HCT116 (cell line): Measurements from ENCODE around the gene PTGR3. TPM values are rescaled to one million over a fixed set of nuclear protein-coding genes. Genes with fewer than 3 reads are reported as not detected.

ENCODE experiments used
- ATAC-seq: fragments of 200-7000 bp; cut with Tn5 transposase; 2 replicates; pipeline ENCODE4 v1.9.1; 2020; ENCODE audit warnings: mild to moderate bottlenecking, moderate library complexity
- BruUV-seq: library from RNA; stranded (reverse); fragments of 400-500 nt; replicated peaks from 2 replicates; lab custom pipeline; 2021; lab: Mats Ljungman, UMichigan
- CTCF ChIA-PET: fragments of 300-600 bp; sonication (Branson Sonifier 250); formaldehyde crosslinking; loops from one replicate; lab custom pipeline; 2021; ENCODE audit warnings: antibody characterized with exemption; lab: Charles Lee
- POLR2A ChIA-PET: fragments of 300-600, 350-600 bp; sonication (Branson Sonifier 250); formaldehyde crosslinking; loops from one replicate; lab custom pipeline; 2021; ENCODE audit warnings: antibody characterized with exemption; lab: Charles Lee
- RAD21 ChIA-PET, 2 experiments: fragments of 300-600 bp; sonication (Branson Sonifier 250); formaldehyde crosslinking; loops; one replicate each; lab custom pipeline; 2023; ENCODE audit warnings: low total read pairs in 2 of 2; ENCODE audit not compliant: uncharacterized antibody in 2 of 2, unreplicated experiment in 2 of 2, low non-redundant PET in 1 of 2; lab: Charles Lee
- DNase-seq: peaks from one replicate; pipeline ENCODE4 v3.0.0-alpha.2; 2010; ENCODE audit warnings: low read depth, low spot score
- H2AFZ ChIP-seq: fragments of 200-600 bp; shearing (Covaris generic), sonication (generic); 2 replicates; pipeline ENCODE4 v1.6.1; 2017; ENCODE audit warnings: low read depth, mixed run types, mixed read lengths, antibody characterized with exemption, low read length; ENCODE audit not compliant: poor library complexity, severe bottlenecking
- H3K27ac ChIP-seq: 2 replicates; pipeline ENCODE4 v1.5.1; 2012; ENCODE audit warnings: low read depth, low read length
- H3K27me3 ChIP-seq: fragments of 200-600 bp; sonication (generic); 2 replicates; pipeline ENCODE4 v1.6.1; 2016; ENCODE audit warnings: mixed run types, low read length, mixed read lengths; ENCODE audit not compliant: insufficient read depth
- H3K36me3 ChIP-seq, 2 experiments: fragments of 200-500 bp in 1 of 2; fragments of 200-600 bp in 1 of 2; sonication (Bioruptor generic) in 1 of 2; sonication (generic) in 1 of 2; 2 replicates each; pipeline versions ENCODE4 v1.5.1 to v1.6.1; 2014 to 2016; ENCODE audit warnings: low read length in 2 of 2, inconsistent platforms in 1 of 2, mixed read lengths in 1 of 2, mixed run types in 1 of 2; ENCODE audit not compliant: insufficient read depth in 2 of 2, control insufficient read depth in 1 of 2
- H3K4me1 ChIP-seq, 2 experiments: fragments of 200-600 bp in 1 of 2; sonication (generic) in 1 of 2; 2 replicates each; pipeline versions ENCODE4 v1.5.1 to v1.6.1; 2012 to 2017; ENCODE audit warnings: low read length in 2 of 2, inconsistent platforms in 1 of 2, mild to moderate bottlenecking in 1 of 2, mixed read lengths in 1 of 2, mixed run types in 1 of 2, moderate library complexity in 1 of 2; ENCODE audit not compliant: insufficient read depth in 2 of 2, control insufficient read depth in 1 of 2
- H3K4me2 ChIP-seq: fragments of 200-600 bp; sonication (generic); 2 replicates; pipeline ENCODE4 v1.6.1; 2017; ENCODE audit warnings: mixed run types, low read length, mixed read lengths
- H3K4me3 ChIP-seq, 2 experiments: fragments of 200-600 bp in 1 of 2; sonication (generic) in 1 of 2; replicated peaks in 1 of 2; 2 replicates each; pipeline ENCODE4 v1.5.1; 2011 to 2016; ENCODE audit warnings: low read length in 2 of 2, control low read depth in 1 of 2, low read depth in 1 of 2, mild to moderate bottlenecking in 1 of 2, mixed read lengths in 1 of 2, mixed run types in 1 of 2
- H3K79me2 ChIP-seq: fragments of 200-600 bp; sonication (generic); 2 replicates; pipeline ENCODE4 v1.6.1; 2017; ENCODE audit warnings: mild to moderate bottlenecking, mixed run types, low read length, moderate library complexity, mixed read lengths; ENCODE audit not compliant: insufficient read depth
- H3K9ac ChIP-seq: fragments of 200-600 bp; sonication (generic); 2 replicates; pipeline ENCODE4 v1.6.1; 2016; ENCODE audit warnings: low read length, mixed read lengths
- H3K9me2 ChIP-seq: fragments of 200-600 bp; sonication (generic), shearing (Covaris generic); 2 replicates; pipeline ENCODE4 v1.6.1; 2017; ENCODE audit warnings: mixed run types, mild to moderate bottlenecking, moderate library complexity; ENCODE audit not compliant: insufficient read depth
- H3K9me3 ChIP-seq, 2 experiments: fragments of 200-500 bp in 1 of 2; fragments of 200-600 bp in 1 of 2; sonication (Bioruptor generic) in 1 of 2; sonication (generic) in 1 of 2; 2 replicates each; pipeline ENCODE4 v1.6.1; 2014 to 2017; ENCODE audit warnings: low read length in 2 of 2, mixed read lengths in 2 of 2, inconsistent platforms in 1 of 2, low read depth in 1 of 2, mild to moderate bottlenecking in 1 of 2, mixed run types in 1 of 2, moderate library complexity in 1 of 2; ENCODE audit not compliant: control insufficient read depth in 1 of 2, insufficient read depth in 1 of 2
- H4K20me1 ChIP-seq: fragments of 200-600 bp; sonication (generic), shearing (Covaris generic); 2 replicates; pipeline ENCODE4 v1.6.1; 2017; ENCODE audit warnings: mixed run types, mild to moderate bottlenecking, moderate library complexity; ENCODE audit not compliant: insufficient read depth
- ATF3 ChIP-seq: IDR thresholded peaks from 2 replicates; pipeline ENCODE4 v1.6.1; 2012
- CBX3 ChIP-seq: IDR thresholded peaks from 2 replicates; pipeline ENCODE4 v1.6.1; 2012; ENCODE audit warnings: low read depth
- CEBPB ChIP-seq: IDR thresholded peaks from 2 replicates; pipeline ENCODE4 v1.6.1; 2012; ENCODE audit warnings: low read depth
- EGR1 ChIP-seq: IDR thresholded peaks from 2 replicates; pipeline ENCODE4 v1.6.1; 2012; ENCODE audit warnings: low read depth
- ELF1 ChIP-seq: IDR thresholded peaks from 2 replicates; pipeline ENCODE4 v1.6.1; 2012; ENCODE audit warnings: low read depth, borderline replicate concordance
- EZH2phosphoT487 ChIP-seq: fragments of 200-600 bp; IDR thresholded peaks from 2 replicates; pipeline ENCODE4 v1.6.1; 2018; ENCODE audit warnings: antibody characterized with exemption, borderline replicate concordance
- FOSL1 ChIP-seq: IDR thresholded peaks from 2 replicates; pipeline ENCODE4 v1.6.1; 2012; ENCODE audit warnings: low read depth
- JUND ChIP-seq: IDR thresholded peaks from 2 replicates; pipeline ENCODE4 v1.6.1; 2012
- MAX ChIP-seq: IDR thresholded peaks from 2 replicates; pipeline ENCODE4 v1.6.1; 2012
- POLR2A ChIP-seq: IDR thresholded peaks from 2 replicates; pipeline ENCODE4 v1.7.0; 2011; ENCODE audit warnings: borderline replicate concordance; ENCODE audit not compliant: insufficient read depth, insufficient read length; ENCODE audit errors: extremely low read depth
- POLR2AphosphoS5 ChIP-seq: IDR thresholded peaks from 2 replicates; pipeline ENCODE4 v1.6.1; 2011; ENCODE audit warnings: mild to moderate bottlenecking, low read depth, low read length, moderate library complexity
- RAD21 ChIP-seq: IDR thresholded peaks from 2 replicates; pipeline ENCODE4 v1.6.1; 2012; ENCODE audit warnings: low read depth, mild to moderate bottlenecking
- REST ChIP-seq: IDR thresholded peaks from 2 replicates; pipeline ENCODE4 v1.6.1; 2012; ENCODE audit warnings: low read depth
- SIN3A ChIP-seq: IDR thresholded peaks from 2 replicates; pipeline ENCODE4 v1.6.1; 2012; ENCODE audit warnings: low read depth
- SP1 ChIP-seq: IDR thresholded peaks from 2 replicates; pipeline ENCODE4 v1.6.1; 2012; ENCODE audit warnings: low read depth
- SRF ChIP-seq: IDR thresholded peaks from 2 replicates; pipeline ENCODE4 v1.6.1; 2012; ENCODE audit warnings: low read depth
- TCF7L2 ChIP-seq: IDR thresholded peaks from 2 replicates; pipeline ENCODE4 v1.7.0; 2011; ENCODE audit warnings: borderline replicate concordance, inconsistent platforms; ENCODE audit not compliant: insufficient read depth, insufficient read length; ENCODE audit errors: extremely low read depth
- YY1 ChIP-seq: IDR thresholded peaks from 2 replicates; pipeline ENCODE4 v1.6.1; 2011; ENCODE audit warnings: low read length, low read depth, moderate library complexity, mild to moderate bottlenecking; ENCODE audit not compliant: insufficient replicate concordance; ENCODE audit errors: extremely low read depth
- ZBTB33 ChIP-seq: IDR thresholded peaks from 2 replicates; pipeline ENCODE4 v1.6.1; 2011; ENCODE audit warnings: mild to moderate bottlenecking, low read length, moderate library complexity; ENCODE audit not compliant: insufficient replicate concordance; ENCODE audit errors: extremely low read depth
- ZFX ChIP-seq: fragments of 450-650 bp; IDR thresholded peaks from 2 replicates; pipeline ENCODE4 v1.6.1; 2017
- ZNF274 ChIP-seq: fragments of 200-500 bp; sonication (Bioruptor generic); IDR thresholded peaks from 2 replicates; pipeline ENCODE4 v1.6.1; 2014; ENCODE audit warnings: mild to moderate bottlenecking, low read depth, low read length, inconsistent platforms
- intact Hi-C: fragments of 100-400 bp; cut with micrococcal nuclease; formaldehyde crosslinking; loops from 2 replicates; pipeline ENCODE4 v1.10.0; 2022
- total RNA-seq: library from RNA; stranded (reverse); gene quantifications from one replicate; pipeline ENCODE4 v1.2.1, GENCODE V29; 2021; ENCODE audit not compliant: unreplicated experiment

The PTGR3 gene
- total RNA-seq, 1 experiment from 2014 or later = 25.3 TPM

GRCh38 chr18:75210274-75211001 is 1.5 kb upstream of the PTGR3 start, which contains the start of gene TSHZ1:
TSS of gene TSHZ1 (plus strand) at chr18:75210797. CDS start at chr18:75211877, 1,080 bp downstream.
- Histone ChIP-seq H3K79me2 (peaks cover 30% of the 10 kb centered on the region), H4K20me1 (no peaks in the 10 kb centered on the region), H3K9me2 (no peaks in the 10 kb centered on the region), H2AFZ (peak within 1 kb of the TSS; percentile 79), H3K4me2 (peak within 1 kb of the TSS; percentile 97), H3K27ac (peak within 1 kb of the TSS; percentile 96), H3K9ac (peak within 1 kb of the TSS; percentile 89), H3K36me3 (no peaks in the 10 kb centered on the region), H3K4me1 (peaks cover 24 to 38% of the 10 kb centered on the region in 2 experiments), H3K27me3 (no peaks in the 10 kb centered on the region), H3K4me3 (peak within 1 kb of the TSS; percentile 75 to 93), H3K9me3 (no peaks in the 10 kb centered on the region)
- RAD21 ChIA-PET = interaction anchor here in 1 of 2 experiments (1.4 kb wide), 1 partner anchor 268 kb away, joined by 3 read pairs; no protein-coding TSS in a partner anchor
- intact Hi-C loops = loop anchor here (1.0 to 5.0 kb wide), 2 partner anchors 197 to 269 kb away; no protein-coding TSS in a partner anchor
- ATAC-seq (peak; percentile 13; the same call in 1 of the 2 replicates), DNase-seq (peak; percentile 72)
- CTCF ChIA-PET = interaction anchor here (1.0 to 1.8 kb wide), 2 partner anchors 16 to 268 kb away, joined by 3 to 4 read pairs; no protein-coding TSS in a partner anchor
- POLR2A ChIA-PET = no interaction called here
- BruUV-seq = no TSS peak
- no peak for TF ChIP-seq EGR1
- no peak; the same call in 1 of the 2 replicates for TF ChIP-seq POLR2AphosphoS5
- no peak for TF ChIP-seq RAD21
- peak; percentile 34; the same call in 1 of the 2 replicates for TF ChIP-seq SIN3A
- no peak for TF ChIP-seq REST
- no peak for TF ChIP-seq JUND
- peak; percentile 55 for TF ChIP-seq POLR2A
- TF ChIP-seq ZNF274 = no peak
- TF ChIP-seq ZFX = no peak
- TF ChIP-seq MAX = no peak
- no peak for TF ChIP-seq EZH2phosphoT487
- peak; percentile 79 for TF ChIP-seq SRF
- TF ChIP-seq TCF7L2 = no peak
- TF ChIP-seq SP1 = 0 out of 2 replicates have a peak, but pooled peaks have one; percentile 31
- no peak for TF ChIP-seq ELF1
- no peak for TF ChIP-seq ZBTB33
- no peak for TF ChIP-seq YY1
- no peak for TF ChIP-seq CBX3
- TF ChIP-seq FOSL1 = no peak
- no peak for TF ChIP-seq CEBPB
- TF ChIP-seq ATF3 = no peak
